Thyroid gland (tissue), 4 donors: ENCODE data around the gene TBX3. TPM values are rescaled to one million over a fixed set of nuclear protein-coding genes. Genes with fewer than 3 reads are reported as not detected.

Experiments used
- DNase-seq, 2 donors: peaks; one replicate each; pipeline ENCODE4 v3.0.0-alpha.2; 2019
- H3K27ac ChIP-seq, 3 donors: fragments of 200-600 bp; sonication (generic); 1 replicate in 2 of 3; 2 replicates in 1 of 3; pipeline ENCODE4 v1.5.1; 2016 to 2019; ENCODE audit warnings: mild to moderate bottlenecking in 1 of 3, moderate library complexity in 1 of 3
- H3K27me3 ChIP-seq: fragments of 200-600 bp; sonication (generic); one replicate; pipeline ENCODE4 v1.5.1; 2019
- H3K36me3 ChIP-seq, 2 donors: fragments of 200-600 bp; sonication (generic); one replicate each; pipeline ENCODE4 v1.5.1; 2016 to 2019
- H3K4me1 ChIP-seq, 2 donors: fragments of 200-600 bp; sonication (generic); one replicate each; pipeline ENCODE4 v1.5.1; 2017 to 2019
- H3K4me3 ChIP-seq, 3 donors: fragments of 200-600 bp; sonication (generic); replicated peaks in 1 of 3; 1 replicate in 2 of 3; 2 replicates in 1 of 3; pipeline ENCODE4 v1.5.1; 2016; ENCODE audit warnings: mild to moderate bottlenecking in 1 of 3
- H3K9me3 ChIP-seq: fragments of 200-600 bp; sonication (generic); one replicate; pipeline ENCODE4 v1.5.1; 2017
- POLR2A ChIP-seq, 2 donors: fragments of 450-650 bp; IDR thresholded peaks; one replicate each; pipeline ENCODE4 v1.6.1; 2017; ENCODE audit warnings: antibody characterized with exemption in 2 of 2, mild to moderate bottlenecking in 2 of 2, moderate library complexity in 1 of 2
- WGBS, 2 donors: methylation state at CpG; one replicate each; pipeline ENCODE4 v1.1.5; 2017; 5-methylcytosine and 5-hydroxymethylcytosine counted together
- intact Hi-C: fragments of 100-400 bp; cut with DNase I; formaldehyde crosslinking; loops from one replicate; pipeline ENCODE4 v1.15.1; 2023
- total RNA-seq, 4 donors: library from RNA; depleted of rRNA; stranded (reverse); fragments of >200 nt; gene quantifications; one replicate each; pipeline ENCODE4 v1.2.3, GENCODE V29; 2016
- TF ChIP-seq, protein P1 (sequence below), 6 experiments: fragments of 200-600 bp in 3 of 6; fragments of 450-650 bp in 3 of 6; sonication (generic) in 3 of 6; IDR thresholded peaks; one replicate each; pipeline ENCODE4 v1.5.1; 2016 to 2019; ENCODE audit warnings: antibody characterized with exemption in 6 of 6, mild to moderate bottlenecking in 2 of 6, inconsistent platforms in 1 of 6, moderate library complexity in 1 of 6

TBX3 gene
- total RNA-seq, 4 donors from 2014 or later: 104 to 258 (median 192) TPM

DNA sequence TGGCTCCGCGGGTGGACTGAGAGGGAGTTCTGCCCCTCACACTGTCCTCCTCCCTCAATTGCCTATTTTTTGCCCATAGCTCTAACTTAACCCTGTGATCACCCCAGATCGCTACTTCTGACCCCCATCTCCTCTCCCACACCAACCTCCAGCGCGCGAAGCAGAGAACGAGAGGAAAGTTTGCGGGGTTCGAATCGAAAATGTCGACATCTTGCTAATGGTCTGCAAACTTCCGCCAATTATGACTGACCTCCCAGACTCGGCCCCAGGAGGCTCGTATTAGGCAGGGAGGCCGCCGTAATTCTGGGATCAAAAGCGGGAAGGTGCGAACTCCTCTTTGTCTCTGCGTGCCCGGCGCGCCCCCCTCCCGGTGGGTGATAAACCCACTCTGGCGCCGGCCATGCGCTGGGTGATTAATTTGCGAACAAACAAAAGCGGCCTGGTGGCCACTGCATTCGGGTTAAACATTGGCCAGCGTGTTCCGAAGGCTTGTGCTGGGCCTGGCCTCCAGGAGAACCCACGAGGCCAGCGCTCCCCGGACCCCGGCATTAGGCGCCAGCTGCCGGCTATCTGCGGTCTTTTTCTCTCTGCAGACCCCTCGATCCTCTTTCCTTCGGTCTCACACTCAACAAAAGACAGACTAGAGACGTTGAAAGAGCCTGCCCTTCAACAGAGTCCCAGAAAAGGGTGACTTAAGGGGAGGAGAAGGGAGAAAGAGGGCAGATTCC is 3.0 kb upstream of the TBX3 start:
- H3K36me3 ChIP-seq: peaks cover 0 to 3% of the 10 kb centered on the region in 2 donors
- H3K4me1 ChIP-seq: peaks cover 40 to 47% of the 10 kb centered on the region in 2 donors
- H3K27me3 ChIP-seq: no peaks in the 10 kb centered on the region
- H3K9me3 ChIP-seq: no peaks in the 10 kb centered on the region
- no peak for TF ChIP-seq POLR2A (IDR thresholded peaks at IDR 0.05)
- TF ChIP-seq, protein P1, sequence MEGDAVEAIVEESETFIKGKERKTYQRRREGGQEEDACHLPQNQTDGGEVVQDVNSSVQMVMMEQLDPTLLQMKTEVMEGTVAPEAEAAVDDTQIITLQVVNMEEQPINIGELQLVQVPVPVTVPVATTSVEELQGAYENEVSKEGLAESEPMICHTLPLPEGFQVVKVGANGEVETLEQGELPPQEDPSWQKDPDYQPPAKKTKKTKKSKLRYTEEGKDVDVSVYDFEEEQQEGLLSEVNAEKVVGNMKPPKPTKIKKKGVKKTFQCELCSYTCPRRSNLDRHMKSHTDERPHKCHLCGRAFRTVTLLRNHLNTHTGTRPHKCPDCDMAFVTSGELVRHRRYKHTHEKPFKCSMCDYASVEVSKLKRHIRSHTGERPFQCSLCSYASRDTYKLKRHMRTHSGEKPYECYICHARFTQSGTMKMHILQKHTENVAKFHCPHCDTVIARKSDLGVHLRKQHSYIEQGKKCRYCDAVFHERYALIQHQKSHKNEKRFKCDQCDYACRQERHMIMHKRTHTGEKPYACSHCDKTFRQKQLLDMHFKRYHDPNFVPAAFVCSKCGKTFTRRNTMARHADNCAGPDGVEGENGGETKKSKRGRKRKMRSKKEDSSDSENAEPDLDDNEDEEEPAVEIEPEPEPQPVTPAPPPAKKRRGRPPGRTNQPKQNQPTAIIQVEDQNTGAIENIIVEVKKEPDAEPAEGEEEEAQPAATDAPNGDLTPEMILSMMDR (IDR thresholded peaks at IDR 0.05): no peak
- DNase-seq: peak; percentile 32 to 34
- H3K4me3 ChIP-seq: peak overlapping the region in 1 of 3 donors; percentile 8
- 25 to 30% methylated on average over 38 to 41 of the region's 41 CpGs for WGBS, 2 donors
- intact Hi-C loops: no loop called here
- H3K27ac ChIP-seq: peak overlapping the region; percentile 97 to 99 (median 99)

DNA sequence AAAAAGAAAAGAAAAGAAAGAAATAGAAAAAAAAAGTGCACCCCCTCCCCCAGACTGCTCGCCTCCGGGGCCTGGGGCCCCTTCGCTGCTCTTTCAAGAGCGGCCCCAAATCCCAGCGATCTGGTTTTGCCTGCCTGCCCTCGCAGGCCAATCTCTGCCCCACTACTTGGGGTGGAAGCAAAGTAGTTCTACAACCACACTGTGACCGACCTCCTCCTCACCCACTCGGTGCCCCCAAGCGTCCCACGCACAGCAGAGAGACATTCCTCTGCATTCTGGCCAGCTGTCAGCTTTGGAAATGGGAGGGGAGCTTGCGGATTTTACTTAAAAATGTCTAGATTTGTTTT is 2.4 kb upstream of the TBX3 start:
- intact Hi-C loops: no loop called here
- WGBS, 2 donors: 11 to 18% methylated on average over 11 of the region's 11 CpGs
- Histone ChIP-seq H3K4me3 (no peak overlapping the region), H3K27me3 (no peaks in the 10 kb centered on the region), H3K4me1 (peaks cover 40 to 47% of the 10 kb centered on the region in 2 donors), H3K27ac (peak overlapping the region; percentile 97 to 99 (median 99)), H3K36me3 (peaks cover 0 to 9% of the 10 kb centered on the region in 2 donors), H3K9me3 (no peaks in the 10 kb centered on the region)
- TF ChIP-seq POLR2A (IDR thresholded peaks at IDR 0.05): no peak
- TF ChIP-seq, protein P1 (IDR thresholded peaks at IDR 0.05): no peak
- DNase-seq: peak; percentile 76 to 78

GRCh38 chr12:114685869-114686268 is 1.9 kb upstream of the TBX3 start:
- H3K36me3 ChIP-seq: peaks cover 0 to 13% of the 10 kb centered on the region in 2 donors
- TF ChIP-seq, protein P1 (IDR thresholded peaks at IDR 0.05): no peak
- peak; percentile 13 to 93 for TF ChIP-seq POLR2A (IDR thresholded peaks at IDR 0.05)
- 37 to 38% methylated on average over 17 of the region's 17 CpGs for WGBS, 2 donors
- H3K4me1 ChIP-seq: peaks cover 39 to 45% of the 10 kb centered on the region in 2 donors
- intact Hi-C loops: no loop called here
- DNase-seq: peak; percentile 88 to 92
- peak overlapping the region; percentile 97 to 99 (median 99) for H3K27ac ChIP-seq
- no peaks in the 10 kb centered on the region for H3K9me3 ChIP-seq
- no peak overlapping the region for H3K4me3 ChIP-seq
- H3K27me3 ChIP-seq: no peaks in the 10 kb centered on the region

DNA sequence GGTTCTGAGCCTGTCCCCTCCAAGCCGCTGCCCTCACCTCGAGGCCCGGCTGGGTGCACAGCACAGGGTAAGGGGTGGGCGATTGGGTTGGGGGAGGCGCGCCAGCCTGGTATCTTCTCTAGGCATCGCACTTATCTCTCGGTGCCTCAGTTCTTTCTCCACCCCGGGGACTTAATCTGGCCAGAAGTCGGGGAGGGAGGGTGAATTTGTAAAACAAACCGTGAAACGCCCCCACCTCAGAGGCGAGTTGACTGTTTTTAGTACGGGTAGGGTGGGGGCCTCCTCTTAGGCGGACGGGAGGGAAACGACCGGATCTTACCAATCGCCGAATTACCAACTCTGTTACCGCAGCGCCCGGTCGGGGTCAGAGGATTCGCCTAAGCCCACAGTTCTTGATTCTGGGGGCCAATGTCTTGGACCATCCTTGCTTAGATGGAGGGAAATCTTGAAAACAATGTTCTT is 1.4 kb upstream of the TBX3 start:
- no peaks in the 10 kb centered on the region for H3K9me3 ChIP-seq

More for the DNA sequence above, 1.4 kb upstream of the TBX3 start:
- H3K27ac ChIP-seq: peak overlapping the region; percentile 97 to 99 (median 99)
- peaks cover 34 to 40% of the 10 kb centered on the region in 2 donors for H3K4me1 ChIP-seq
- no peaks in the 10 kb centered on the region for H3K27me3 ChIP-seq
- peak; percentile 43 to 49 for DNase-seq
- H3K4me3 ChIP-seq: peak overlapping the region; percentile 5 to 94 (median 52)
- no peak for TF ChIP-seq POLR2A (IDR thresholded peaks at IDR 0.05)
- TF ChIP-seq, protein P1 (IDR thresholded peaks at IDR 0.05): no peak
- 24 to 27% methylated on average over 21 to 25 of the region's 25 CpGs for WGBS, 2 donors
- intact Hi-C loops: no loop called here
- H3K36me3 ChIP-seq: peaks cover 3 to 18% of the 10 kb centered on the region in 2 donors
